Activated T-cell treated with anti-CD3 and anti-CD28 coated beads, Interleukin-2, amount 50 U/mL, for 24 hours (primary cell): ENCODE data around the gene PADI1.

Source experiments
- DNase-seq: peaks from one replicate; pipeline ENCODE4 v3.0.0-alpha.2; 2020
- H3K27ac Mint-ChIP-seq: 2 replicates; pipeline ENCODE4 v1.8.0; 2020; ENCODE audit warnings: mild to moderate bottlenecking, mixed read lengths
- H3K27me3 Mint-ChIP-seq: 2 replicates; pipeline ENCODE4 v1.8.0; 2020; ENCODE audit warnings: mixed read lengths
- H3K36me3 Mint-ChIP-seq: 2 replicates; pipeline ENCODE4 v1.8.0; 2020; ENCODE audit warnings: low read depth, mixed read lengths
- H3K4me1 Mint-ChIP-seq: 2 replicates; pipeline ENCODE4 v1.8.0; 2020; ENCODE audit warnings: low read depth, mixed read lengths
- H3K4me3 Mint-ChIP-seq: 2 replicates; pipeline ENCODE4 v1.8.0; 2020; ENCODE audit warnings: mild to moderate bottlenecking, moderate library complexity, mixed read lengths
- H3K9me3 Mint-ChIP-seq: 2 replicates; pipeline ENCODE4 v1.8.0; 2020; ENCODE audit warnings: mixed read lengths

PADI1 gene

GRCh38 chr1:17188889-17189631 lies 15.9 kb upstream of the PADI1 start:
- no peak overlapping the region for H3K4me3 Mint-ChIP-seq
- peaks cover 12% of the 10 kb centered on the region for H3K9me3 Mint-ChIP-seq
- H3K4me1 Mint-ChIP-seq: peaks cover 5% of the 10 kb centered on the region
- H3K27me3 Mint-ChIP-seq: peaks cover 9% of the 10 kb centered on the region
- no peak overlapping the region for H3K27ac Mint-ChIP-seq
- no peak for DNase-seq
- H3K36me3 Mint-ChIP-seq: no peaks in the 10 kb centered on the region

GRCh38 chr1:17189632-17189990 lies 15.3 kb upstream of the PADI1 start:
- Mint-ChIP-seq H3K9me3 (peaks cover 12% of the 10 kb centered on the region), H3K27ac (no peak overlapping the region), H3K27me3 (peaks cover 11% of the 10 kb centered on the region), H3K36me3 (no peaks in the 10 kb centered on the region), H3K4me3 (no peak overlapping the region), H3K4me1 (peaks cover 5% of the 10 kb centered on the region)
- no peak for DNase-seq

GRCh38 chr1:17190010-17190995 lies 14.6 kb upstream of the PADI1 start:
- Mint-ChIP-seq H3K4me1 (peaks cover 5% of the 10 kb centered on the region), H3K27me3 (peaks cover 11% of the 10 kb centered on the region), H3K36me3 (no peaks in the 10 kb centered on the region), H3K9me3 (peaks cover 12% of the 10 kb centered on the region), H3K27ac (no peak overlapping the region), H3K4me3 (no peak overlapping the region)
- no peak for DNase-seq

- H3K27ac Mint-ChIP-seq: no peak overlapping the region
- H3K4me1 Mint-ChIP-seq: no peaks in the 10 kb centered on the region
- H3K27me3 Mint-ChIP-seq: peaks cover 11% of the 10 kb centered on the region
Observed at GRCh38 chr1:17191990-17192242, 13.0 kb upstream of the PADI1 start.

GRCh38 chr1:17192394-17193221 lies 12.3 kb upstream of the PADI1 start:
- Mint-ChIP-seq H3K4me3 (no peak overlapping the region), H3K9me3 (peaks cover 12% of the 10 kb centered on the region), H3K27ac (no peak overlapping the region), H3K4me1 (no peaks in the 10 kb centered on the region), H3K27me3 (peaks cover 18% of the 10 kb centered on the region), H3K36me3 (no peaks in the 10 kb centered on the region)
- DNase-seq: no peak

More at GRCh38 chr1:17191990-17192242, 13.0 kb upstream of the PADI1 start:
- Mint-ChIP-seq H3K36me3 (no peaks in the 10 kb centered on the region), H3K4me3 (no peak overlapping the region), H3K9me3 (peaks cover 12% of the 10 kb centered on the region)
- no peak for DNase-seq

GRCh38 chr1:17193222-17194132 lies 11.5 kb upstream of the PADI1 start:
- H3K4me3 Mint-ChIP-seq: no peak overlapping the region
- DNase-seq: no peak
- H3K9me3 Mint-ChIP-seq: peaks cover 7% of the 10 kb centered on the region
- no peaks in the 10 kb centered on the region for H3K4me1 Mint-ChIP-seq
- H3K27me3 Mint-ChIP-seq: peaks cover 19% of the 10 kb centered on the region
- no peak overlapping the region for H3K27ac Mint-ChIP-seq
- H3K36me3 Mint-ChIP-seq: no peaks in the 10 kb centered on the region

GRCh38 chr1:17194133-17194475 lies 10.8 kb upstream of the PADI1 start:
- H3K27ac Mint-ChIP-seq: no peak overlapping the region

GRCh38 chr1:17194615-17195528 lies 10.1 kb upstream of the PADI1 start:
- no peaks in the 10 kb centered on the region for H3K36me3 Mint-ChIP-seq
- peaks cover 8% of the 10 kb centered on the region for H3K4me1 Mint-ChIP-seq
- no peak overlapping the region for H3K27ac Mint-ChIP-seq
- DNase-seq: peak; percentile 21
- H3K27me3 Mint-ChIP-seq: peaks cover 23% of the 10 kb centered on the region
- H3K9me3 Mint-ChIP-seq: no peaks in the 10 kb centered on the region
- H3K4me3 Mint-ChIP-seq: no peak overlapping the region

More at GRCh38 chr1:17194133-17194475, 10.8 kb upstream of the PADI1 start:
- Mint-ChIP-seq H3K36me3 (no peaks in the 10 kb centered on the region), H3K4me1 (peaks cover under 1% of the 10 kb centered on the region), H3K9me3 (peaks cover under 1% of the 10 kb centered on the region), H3K4me3 (no peak overlapping the region), H3K27me3 (peaks cover 19% of the 10 kb centered on the region)
- no peak for DNase-seq

GRCh38 chr1:17195731-17196130 lies 9.2 kb upstream of the PADI1 start:
- no peaks in the 10 kb centered on the region for H3K36me3 Mint-ChIP-seq

GRCh38 chr1:17196496-17197185 lies 8.3 kb upstream of the PADI1 start:
- Mint-ChIP-seq H3K27me3 (peaks cover 27% of the 10 kb centered on the region), H3K4me3 (no peak overlapping the region), H3K27ac (no peak overlapping the region), H3K4me1 (peaks cover 24% of the 10 kb centered on the region), H3K36me3 (no peaks in the 10 kb centered on the region), H3K9me3 (no peaks in the 10 kb centered on the region)
- DNase-seq: peak; percentile 5

More at GRCh38 chr1:17195731-17196130, 9.2 kb upstream of the PADI1 start:
- peak; percentile 6 for DNase-seq
- peaks cover 15% of the 10 kb centered on the region for H3K4me1 Mint-ChIP-seq
- no peaks in the 10 kb centered on the region for H3K9me3 Mint-ChIP-seq
- H3K27me3 Mint-ChIP-seq: peaks cover 26% of the 10 kb centered on the region
- H3K4me3 Mint-ChIP-seq: no peak overlapping the region
- H3K27ac Mint-ChIP-seq: no peak overlapping the region

GRCh38 chr1:17197696-17198095 lies 7.2 kb upstream of the PADI1 start:
- no peak overlapping the region for H3K4me3 Mint-ChIP-seq

GRCh38 chr1:17198476-17199258 lies 6.3 kb upstream of the PADI1 start:
- Mint-ChIP-seq H3K4me3 (no peak overlapping the region), H3K36me3 (no peaks in the 10 kb centered on the region), H3K9me3 (no peaks in the 10 kb centered on the region), H3K4me1 (peaks cover 36% of the 10 kb centered on the region), H3K27ac (no peak overlapping the region), H3K27me3 (peaks cover 30% of the 10 kb centered on the region)
- peak; percentile 21 for DNase-seq

More at GRCh38 chr1:17197696-17198095, 7.2 kb upstream of the PADI1 start:
- Mint-ChIP-seq H3K27me3 (peaks cover 30% of the 10 kb centered on the region), H3K9me3 (no peaks in the 10 kb centered on the region), H3K27ac (no peak overlapping the region), H3K36me3 (no peaks in the 10 kb centered on the region), H3K4me1 (peaks cover 33% of the 10 kb centered on the region)
- DNase-seq: peak; percentile 14
